GM19238 (cell line): Measurements from ENCODE around the gene SNAPC2.
A peak's percentile ranks its signal among the peaks of the same experiment; 100 is the strongest.

ENCODE experiments used
- DNase-seq: peaks from one replicate; pipeline ENCODE4 v3.0.0; 2011; ENCODE audit warnings: low spot score; ENCODE audit not compliant: insufficient read length

The SNAPC2 gene

DNA sequence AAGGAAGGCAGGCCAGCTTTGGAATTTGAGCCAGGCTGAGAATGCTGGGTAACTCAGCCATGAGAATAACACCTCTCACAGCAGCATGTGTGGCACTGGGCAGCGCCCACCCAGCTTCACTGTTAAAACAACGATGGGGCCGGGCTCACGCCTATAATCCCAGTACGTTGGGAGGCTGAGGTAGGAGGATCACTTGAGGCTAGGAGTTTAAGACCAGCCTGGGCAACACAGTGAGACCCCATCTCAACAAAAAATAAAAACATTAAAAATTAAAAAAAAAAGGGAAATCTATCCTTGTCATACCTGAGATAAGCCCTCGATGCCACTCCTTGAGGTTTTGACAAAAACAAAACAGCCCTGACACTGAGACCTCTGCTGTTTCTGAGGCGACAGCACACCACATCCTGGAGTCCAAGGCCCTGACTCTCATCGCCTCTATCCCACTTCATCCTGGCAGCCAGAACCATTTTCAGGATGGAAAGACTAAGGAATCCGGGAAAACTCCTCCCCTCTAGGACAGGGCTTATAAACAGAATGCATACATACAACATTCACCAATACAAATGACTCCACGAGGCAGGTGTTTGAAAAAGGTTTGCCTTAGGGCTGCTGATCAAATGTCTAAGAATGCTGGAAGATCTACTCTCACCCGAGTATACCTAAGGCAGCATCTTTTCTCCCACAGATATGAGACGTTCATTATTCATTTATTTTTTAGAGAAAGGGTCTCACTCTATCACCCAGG, 46.0 kb downstream of the SNAPC2 start:
- DNase-seq, result no peak

DNA sequence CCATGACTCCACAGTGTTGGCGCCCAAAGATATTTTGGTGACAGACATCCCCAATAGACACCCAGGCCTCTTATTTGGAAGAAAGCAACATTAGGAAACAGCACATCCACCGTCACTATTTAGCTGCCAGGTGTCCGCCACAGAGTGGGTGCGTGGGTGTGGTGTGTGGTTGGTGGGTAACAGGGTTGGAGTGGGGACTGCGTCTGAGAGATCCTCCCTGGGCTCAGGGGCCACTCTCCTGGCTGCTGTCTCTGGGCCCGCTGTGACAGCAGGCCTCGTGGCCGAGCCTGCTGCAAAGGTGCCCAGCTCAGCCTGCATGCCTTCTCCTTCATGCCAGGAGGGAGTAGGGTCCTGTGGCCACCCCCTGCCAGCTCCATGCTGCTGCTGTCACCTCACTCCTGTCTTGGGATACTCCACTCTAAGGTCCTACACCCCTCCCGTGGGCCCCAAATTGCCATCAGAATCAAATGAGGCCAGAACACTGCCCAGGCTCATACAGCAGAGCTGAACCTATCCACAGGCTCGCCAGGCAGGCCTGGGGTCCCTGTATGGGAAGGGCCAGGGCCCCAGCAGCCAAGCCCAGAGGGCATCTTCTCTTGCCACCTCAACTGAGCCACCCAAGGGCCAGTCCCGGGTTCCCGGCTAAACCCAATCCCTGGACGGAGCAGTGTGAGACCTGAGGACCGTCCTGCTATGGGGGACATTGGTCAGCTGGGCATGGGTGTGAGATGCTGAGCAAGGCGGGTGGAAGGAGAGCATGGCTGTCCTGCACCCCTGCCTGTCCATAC, 48.1 kb downstream of the SNAPC2 start:
- DNase-seq, result no peak

DNA sequence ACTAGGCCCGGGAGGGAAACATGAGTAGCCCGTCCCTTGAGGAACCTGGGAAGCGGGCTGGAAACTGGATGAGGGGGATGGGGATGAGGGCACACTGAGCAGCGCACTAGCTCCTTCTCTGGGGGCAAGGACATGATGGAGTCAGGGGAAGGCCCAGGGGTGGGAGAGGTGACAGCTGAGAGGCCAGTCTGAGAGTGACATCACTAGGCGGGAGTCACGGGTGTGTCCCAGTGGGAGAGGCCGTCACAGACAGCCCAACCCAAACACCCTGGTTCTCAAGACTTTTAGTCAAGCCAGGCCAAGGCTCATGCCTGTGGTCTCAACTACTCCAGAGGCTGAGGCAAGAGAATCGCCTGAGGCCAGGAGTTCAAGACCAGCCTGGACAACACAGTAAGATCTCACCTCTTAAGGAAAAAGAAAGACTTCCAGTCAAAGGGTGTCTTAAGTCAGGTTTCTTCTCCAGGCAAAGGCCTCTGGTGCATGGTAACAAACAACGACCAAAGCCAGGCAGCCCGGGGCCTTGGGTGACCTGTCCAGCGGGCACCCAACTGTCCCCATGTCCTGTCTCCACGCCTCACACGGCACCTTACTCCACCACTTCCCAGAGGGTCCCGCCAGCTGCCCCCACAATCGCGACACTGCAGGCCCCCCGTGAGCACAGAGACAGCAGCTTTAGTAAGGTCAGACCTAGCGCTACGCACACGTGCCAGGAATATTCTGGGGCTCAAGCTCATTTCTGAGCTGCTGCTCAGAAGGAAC, 48.8 kb downstream of the SNAPC2 start:
- no peak for DNase-seq

DNA sequence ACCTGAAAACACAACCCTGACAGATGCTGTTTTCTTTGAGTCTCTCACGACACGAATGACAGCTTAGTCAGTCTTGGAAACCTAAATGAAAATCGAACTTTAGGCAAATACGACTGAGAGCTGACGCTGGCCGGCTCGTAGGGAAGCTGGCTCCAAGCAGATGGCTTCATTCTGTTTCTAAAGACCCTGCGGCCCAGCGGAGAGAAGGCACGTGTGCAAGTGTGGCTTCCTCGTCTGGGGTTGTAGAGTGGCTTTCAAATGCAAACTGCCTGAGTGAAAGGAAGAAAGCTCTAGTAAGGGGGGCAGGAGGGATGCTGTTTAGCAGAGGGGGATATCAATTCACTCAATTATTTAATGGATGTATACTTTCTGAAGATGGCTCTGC, 49.4 kb downstream of the SNAPC2 start:
- DNase-seq, result no peak

DNA sequence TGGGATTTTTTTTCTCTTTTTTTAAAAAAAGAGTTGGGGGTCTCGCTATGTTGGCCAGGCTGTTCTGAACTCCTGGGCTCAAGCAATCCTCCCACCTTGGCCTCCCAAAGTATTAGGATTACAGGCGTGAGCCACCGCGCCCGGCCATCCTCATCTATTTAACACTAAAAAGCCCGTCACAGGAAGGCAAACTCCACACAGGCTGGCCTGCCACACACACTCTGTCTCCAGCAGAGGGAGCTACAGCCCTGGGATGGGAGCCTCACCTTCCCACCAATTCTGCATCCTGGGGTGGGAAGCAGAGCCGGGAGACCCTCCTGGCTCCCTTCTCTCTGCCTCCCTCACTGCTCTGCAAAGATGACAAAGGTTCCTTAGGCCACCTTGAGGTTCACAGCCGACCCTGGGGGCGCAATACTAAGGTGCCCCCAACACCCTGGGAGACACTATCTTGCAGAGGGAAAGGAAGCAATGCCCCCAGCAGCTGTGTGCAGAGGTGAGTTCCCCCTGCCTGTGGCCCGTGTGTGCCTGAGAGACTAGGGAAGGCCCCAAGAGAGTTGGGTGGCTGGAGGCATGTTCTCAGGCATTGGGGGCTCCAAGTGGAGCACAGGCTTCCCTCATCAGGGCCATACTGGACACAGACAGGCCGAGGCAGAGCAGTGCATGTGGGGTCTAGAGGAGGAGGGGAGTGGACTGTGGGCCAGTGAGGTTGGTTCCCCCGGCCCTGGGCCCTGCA, 50.7 kb downstream of the SNAPC2 start:
- DNase-seq, result peak; percentile 30

DNA sequence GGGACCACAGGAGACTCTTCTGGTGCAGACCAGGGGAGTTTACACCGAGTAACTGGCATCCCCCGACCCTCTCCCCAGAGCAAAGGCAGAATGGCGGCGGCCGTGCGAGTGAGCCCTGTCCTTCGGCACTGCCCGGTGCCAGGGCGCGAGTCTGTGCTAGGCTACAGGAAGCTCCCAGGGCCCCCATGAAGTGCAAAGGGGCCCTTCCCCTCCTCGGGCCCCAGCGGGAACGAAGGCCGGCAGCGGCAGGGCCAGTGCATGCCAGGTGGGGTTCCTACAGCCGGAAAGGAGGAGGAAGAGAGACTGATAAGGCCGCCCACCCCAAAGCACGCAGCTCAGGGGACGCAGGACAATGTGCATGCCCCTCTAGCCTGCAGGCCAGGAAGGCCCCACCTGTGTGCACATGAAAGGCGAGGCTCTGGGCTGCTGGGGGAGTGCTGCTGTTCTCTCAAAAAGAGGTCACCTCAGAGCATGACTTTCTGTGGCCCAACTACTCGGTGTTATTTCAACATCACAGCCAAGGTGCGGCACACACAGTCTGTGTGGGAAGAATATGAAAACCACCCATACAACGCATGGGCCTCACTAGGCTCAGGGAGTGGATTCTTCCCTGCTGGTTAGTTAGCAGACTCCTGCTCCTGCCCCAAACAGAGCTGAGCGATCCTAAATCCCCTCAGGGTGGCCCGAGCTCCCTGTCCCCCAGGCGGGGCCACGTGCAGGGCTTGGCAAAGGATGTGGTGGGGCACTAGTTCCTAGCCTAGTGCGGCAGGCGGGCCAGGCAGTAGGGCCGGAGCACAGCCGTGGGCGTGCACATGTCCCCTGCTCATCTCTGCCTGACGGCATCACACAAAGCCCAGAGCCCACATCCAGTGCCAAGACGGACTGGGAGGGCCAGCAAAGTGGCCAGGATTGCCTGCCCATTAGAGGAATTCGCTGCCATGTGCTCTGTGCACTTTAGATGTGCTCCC, 51.7 kb downstream of the SNAPC2 start:
- no peak for DNase-seq
